GM12878 (cell line): Measurements from ENCODE around the gene ALAD. TPM values are rescaled to one million over a fixed set of nuclear protein-coding genes. Genes with fewer than 3 reads are reported as not detected.
"Not testable (repeated sequence)": the region's sequence is repeated elsewhere in the genome, so short reads cannot be mapped to it uniquely, and the experiment has no call there.

Source experiments
- ATAC-seq: fragments of 200-7000 bp; cut with Tn5 transposase; 3 replicates; pipeline ENCODE4 v1.9.1; 2020; ENCODE audit warnings: mild to moderate bottlenecking, moderate library complexity
- BruUV-seq: library from RNA; stranded (reverse); fragments of 400-500 nt; replicated peaks from 2 replicates; lab custom pipeline; 2021; lab: Mats Ljungman, UMichigan
- CTCF ChIA-PET: fragments of 300-600 bp; sonication (Branson Sonifier 250); formaldehyde crosslinking; extraction: SDS; loops from one replicate; lab custom pipeline; 2021; ENCODE audit warnings: inconsistent platforms; lab: Yijun Ruan, JAX
- POLR2A ChIA-PET: fragments of 350-600 bp; formaldehyde crosslinking; extraction: SDS; loops from one replicate; lab custom pipeline; 2021; ENCODE audit warnings: inconsistent platforms; lab: Charles Lee
- RAD21 ChIA-PET: fragments of 300-600 bp; sonication (Branson Sonifier 250); formaldehyde crosslinking; loops from one replicate; lab custom pipeline; 2023; ENCODE audit warnings: antibody characterized with exemption; ENCODE audit not compliant: unreplicated experiment; lab: Charles Lee
- SMC1A ChIA-PET: fragments of 300-600 bp; sonication (Branson Sonifier 250); formaldehyde crosslinking; loops from one replicate; lab custom pipeline; 2023; ENCODE audit not compliant: unreplicated experiment, uncharacterized antibody; lab: Charles Lee
- DNase-seq: peaks from one replicate; pipeline ENCODE4 v3.0.0-alpha.2; 2011; ENCODE audit warnings: low read depth, low spot score
- FAIRE-seq: peaks from 3 replicates; lab custom pipeline; 2011; peaks lifted over from hg19 to GRCh38; lab: Jason Lieb, UNC
- H2AFZ ChIP-seq: 2 replicates; pipeline ENCODE4 v1.6.0; 2011; ENCODE audit warnings: low read depth, low read length, control low read depth; ENCODE audit not compliant: control insufficient read depth
- H3K27ac ChIP-seq: 2 replicates; pipeline ENCODE4 v1.5.1; 2011; ENCODE audit warnings: control low read depth; ENCODE audit not compliant: control insufficient read depth, insufficient read depth
- H3K27me3 ChIP-seq, 2 experiments: replicated peaks in 1 of 2; 2 replicates each; pipeline versions ENCODE4 v1.6.0 to v1.6.1; 2011; ENCODE audit warnings: low read length in 1 of 2; ENCODE audit not compliant: control insufficient read depth in 2 of 2, insufficient read depth in 2 of 2
- H3K36me3 ChIP-seq, 2 experiments: 2 replicates each; pipeline ENCODE4 v1.5.1; 2011; ENCODE audit warnings: low read length in 1 of 2; ENCODE audit not compliant: control insufficient read depth in 2 of 2, insufficient read depth in 2 of 2
- H3K4me1 ChIP-seq: 2 replicates; pipeline ENCODE4 v1.6.1; 2011; ENCODE audit warnings: mild to moderate bottlenecking, low read length, moderate library complexity, mixed read lengths; ENCODE audit not compliant: control insufficient read depth, insufficient read depth
- H3K4me2 ChIP-seq: 2 replicates; pipeline ENCODE4 v1.6.0; 2011; ENCODE audit warnings: control low read depth; ENCODE audit not compliant: control insufficient read depth, insufficient read depth
- H3K4me3 ChIP-seq: fragments of 200-600 bp; sonication (generic); 2 replicates; pipeline ENCODE4 v1.5.1; 2016
- H3K79me2 ChIP-seq: 2 replicates; pipeline ENCODE4 v1.6.0; 2011; ENCODE audit warnings: low read length; ENCODE audit not compliant: control insufficient read depth, insufficient read depth
- H3K9ac ChIP-seq: 2 replicates; pipeline ENCODE4 v1.8.0; 2011; ENCODE audit warnings: low read length, control low read depth, mixed read lengths; ENCODE audit not compliant: control insufficient read depth, insufficient read depth
- H3K9me3 ChIP-seq: replicated peaks from 3 replicates; pipeline ENCODE4 v1.5.1; 2011; ENCODE audit warnings: mild to moderate bottlenecking, low read length; ENCODE audit not compliant: control insufficient read depth, insufficient read depth
- H4K20me1 ChIP-seq: 2 replicates; pipeline ENCODE4 v1.6.0; 2011; ENCODE audit not compliant: control insufficient read depth, insufficient read depth
- CREM ChIP-seq: IDR thresholded peaks from 2 replicates; pipeline ENCODE4 v1.6.1; 2014; ENCODE audit warnings: antibody characterized with exemption, low read depth
- HDGF ChIP-seq: fragments of 450-650 bp; IDR thresholded peaks from 2 replicates; pipeline ENCODE4 v1.6.1; 2016; ENCODE audit warnings: antibody characterized with exemption
- WGBS: methylation state at CpG from one replicate; pipeline ENCODE4 v1.1.6; 2016; ENCODE audit warnings: low lambda C conversion rate; ENCODE audit not compliant: insufficient replicate concordance, insufficient coverage; ENCODE audit errors: missing lambda C conversion rate; 5-methylcytosine and 5-hydroxymethylcytosine counted together
- in situ Hi-C: fragments of 300-500 bp; cut with MboI; formaldehyde crosslinking; loops from 9 replicates; pipeline ENCODE4 v1.14.3; 2018; ENCODE audit warnings: mixed read lengths
- intact Hi-C: fragments of 100-400 bp; cut with micrococcal nuclease; formaldehyde crosslinking; loops from one replicate; pipeline ENCODE4 v1.14.2; 2022; ENCODE audit not compliant: unreplicated experiment
- polyA plus RNA-seq, 11 experiments: library from polyadenylated mRNA; depleted of rRNA in 4 of 11; unstranded in 6 of 11; stranded (reverse) in 5 of 11; fragments of >200 nt; fragmentation: Nextera tagmentation in 4 of 11; fragmentation: Illumina TruSeq in 1 of 11; extraction: Ambion mirVana in 4 of 11; extraction: Trizol in 1 of 11; gene quantifications; 1 replicate in 1 of 11; 2 replicates in 10 of 11; pipeline versions ENCODE4 v1.2.1 to v1.2.3, GENCODE V29; 2011 to 2016; ENCODE audit warnings: inconsistent platforms in 2 of 11, missing spikeins in 2 of 11, low read depth in 1 of 11
- total RNA-seq, 4 experiments: library from RNA; depleted of rRNA in 3 of 4; stranded (reverse); fragments of >200 nt in 3 of 4; fragmentation: Illumina TruSeq in 1 of 4; extraction: Trizol in 1 of 4; gene quantifications; 2 replicates each; pipeline versions ENCODE4 v1.2.1 to v1.2.3, GENCODE V29; 2013 to 2021

The ALAD gene
- total and polyA plus RNA-seq, 10 of the 15 experiments (the other 5 are each of a cell fraction or from before 2014, with no cell fraction given), result 2.4 to 21.6 (median 12.9) TPM

- no peaks in the 10 kb centered on the region for H4K20me1 ChIP-seq
- WGBS, result 19% methylated on average over 2 of the region's 2 CpGs
- H3K27ac ChIP-seq, result no peak overlapping the region
- DNase-seq, result no peak
- no peaks in the 10 kb centered on the region for H3K9me3 ChIP-seq
- in situ Hi-C loops, result loop anchor here (5.0 kb wide), 2 partner anchors 138 to 213 kb away; no protein-coding TSS in a partner anchor
- no peak overlapping the region for H3K4me3 ChIP-seq
- SMC1A ChIA-PET, result interaction anchor here (0.9 to 9.5 kb wide), 5 partner anchors 10 to 212 kb away, joined by 3 to 245 read pairs (median 6); no protein-coding TSS in a partner anchor
- intact Hi-C loops, result no loop called here
- RAD21 ChIA-PET, result interaction anchor here (1.5 to 10.1 kb wide), 5 partner anchors 11 to 211 kb away, joined by 6 to 247 read pairs (median 55); partner anchors contain the start of genes CDC26 and PRPF4
- CTCF ChIA-PET, result interaction anchor here (1.5 to 10.1 kb wide), 11 partner anchors 34 to 216 kb away, joined by 5 to 384 read pairs (median 11); partner anchors contain the start of genes ALAD, C9orf43, CDC26 and POLE3
- POLR2A ChIA-PET, result interaction anchor here (0.8 to 1.0 kb wide), 2 partner anchors 145 to 170 kb away, joined by 3 read pairs; no protein-coding TSS in a partner anchor
- TF ChIP-seq HDGF, result no peak
- TF ChIP-seq CREM, result no peak
- TF ChIP-seq, all 136 proteins: peak for 0
- no peaks in the 10 kb centered on the region for H3K27me3 ChIP-seq
- no peak overlapping the region for H3K9ac ChIP-seq
- H3K36me3 ChIP-seq, result no peaks in the 10 kb centered on the region
- no peak for ATAC-seq
- no peaks in the 10 kb centered on the region for H3K79me2 ChIP-seq
- FAIRE-seq, result no peak
- BruUV-seq, result no TSS peak
- H3K4me2 ChIP-seq, result no peak overlapping the region
- no peaks in the 10 kb centered on the region for H3K4me1 ChIP-seq
- no peak overlapping the region for H2AFZ ChIP-seq
Measured at GRCh38 chr9:113444736-113445135, 43.7 kb upstream of the ALAD start.

- RAD21 ChIA-PET, intact Hi-C loops, DNase-seq, POLR2A ChIA-PET, in situ Hi-C loops, H3K4me3 ChIP-seq, H3K9ac ChIP-seq, BruUV-seq, H3K27ac ChIP-seq, H3K36me3 ChIP-seq, H3K9me3 ChIP-seq, FAIRE-seq, H3K27me3 ChIP-seq, H4K20me1 ChIP-seq, CTCF ChIA-PET, H3K4me2 ChIP-seq, H3K79me2 ChIP-seq, H3K4me1 ChIP-seq, SMC1A ChIA-PET, ATAC-seq, H2AFZ ChIP-seq: not testable (repeated sequence)
- WGBS, result 93% methylated on average over 1 of the region's 1 CpG
Measured at GRCh38 chr9:113437716-113438115, 36.6 kb upstream of the ALAD start.
